AG09309 (cell line): ENCODE data around the gene GARRE1.
A peak's percentile ranks its signal among the peaks of the same experiment; 100 is the strongest.

Experiments used
- DNase-seq: peaks from one replicate; pipeline ENCODE4 v3.0.0-alpha.2; 2010; ENCODE audit warnings: low read depth
- H3K4me3 ChIP-seq: 2 replicates; pipeline ENCODE4 v1.5.1; 2011; ENCODE audit warnings: mild to moderate bottlenecking, low read depth, low read length, moderate library complexity; ENCODE audit not compliant: control insufficient read depth
- TF ChIP-seq, protein P1 (sequence below): IDR thresholded peaks from 2 replicates; pipeline ENCODE4 v1.5.1; 2011; ENCODE audit warnings: mild to moderate bottlenecking, low read depth, low read length, inconsistent platforms; ENCODE audit not compliant: insufficient read depth, control insufficient read depth; ENCODE audit errors: missing control alignments

GARRE1 gene

DNA sequence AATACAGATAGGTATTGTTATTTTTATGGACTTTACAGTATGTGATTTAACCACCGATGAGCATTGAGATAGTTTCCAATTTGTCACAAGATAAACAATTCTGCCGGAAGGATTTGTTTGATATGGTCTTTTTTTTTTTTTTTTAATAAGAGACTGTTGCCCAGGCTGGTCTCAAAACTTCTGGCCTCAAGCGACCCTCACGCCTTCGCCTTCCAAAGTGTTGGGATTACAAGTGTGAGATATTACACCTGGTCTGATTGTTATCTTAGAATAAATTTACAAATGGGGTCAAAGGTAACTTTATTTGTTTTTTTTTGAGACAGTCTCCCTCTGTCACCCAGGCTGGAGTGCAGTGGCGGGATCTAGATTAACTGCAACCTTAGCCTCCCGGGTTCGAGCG lies 1.2 kb downstream of the GARRE1 start:
- peak overlapping the region; percentile 97 for H3K4me3 ChIP-seq
- TF ChIP-seq, protein P1, sequence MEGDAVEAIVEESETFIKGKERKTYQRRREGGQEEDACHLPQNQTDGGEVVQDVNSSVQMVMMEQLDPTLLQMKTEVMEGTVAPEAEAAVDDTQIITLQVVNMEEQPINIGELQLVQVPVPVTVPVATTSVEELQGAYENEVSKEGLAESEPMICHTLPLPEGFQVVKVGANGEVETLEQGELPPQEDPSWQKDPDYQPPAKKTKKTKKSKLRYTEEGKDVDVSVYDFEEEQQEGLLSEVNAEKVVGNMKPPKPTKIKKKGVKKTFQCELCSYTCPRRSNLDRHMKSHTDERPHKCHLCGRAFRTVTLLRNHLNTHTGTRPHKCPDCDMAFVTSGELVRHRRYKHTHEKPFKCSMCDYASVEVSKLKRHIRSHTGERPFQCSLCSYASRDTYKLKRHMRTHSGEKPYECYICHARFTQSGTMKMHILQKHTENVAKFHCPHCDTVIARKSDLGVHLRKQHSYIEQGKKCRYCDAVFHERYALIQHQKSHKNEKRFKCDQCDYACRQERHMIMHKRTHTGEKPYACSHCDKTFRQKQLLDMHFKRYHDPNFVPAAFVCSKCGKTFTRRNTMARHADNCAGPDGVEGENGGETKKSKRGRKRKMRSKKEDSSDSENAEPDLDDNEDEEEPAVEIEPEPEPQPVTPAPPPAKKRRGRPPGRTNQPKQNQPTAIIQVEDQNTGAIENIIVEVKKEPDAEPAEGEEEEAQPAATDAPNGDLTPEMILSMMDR, result no peak
- no peak for DNase-seq

DNA sequence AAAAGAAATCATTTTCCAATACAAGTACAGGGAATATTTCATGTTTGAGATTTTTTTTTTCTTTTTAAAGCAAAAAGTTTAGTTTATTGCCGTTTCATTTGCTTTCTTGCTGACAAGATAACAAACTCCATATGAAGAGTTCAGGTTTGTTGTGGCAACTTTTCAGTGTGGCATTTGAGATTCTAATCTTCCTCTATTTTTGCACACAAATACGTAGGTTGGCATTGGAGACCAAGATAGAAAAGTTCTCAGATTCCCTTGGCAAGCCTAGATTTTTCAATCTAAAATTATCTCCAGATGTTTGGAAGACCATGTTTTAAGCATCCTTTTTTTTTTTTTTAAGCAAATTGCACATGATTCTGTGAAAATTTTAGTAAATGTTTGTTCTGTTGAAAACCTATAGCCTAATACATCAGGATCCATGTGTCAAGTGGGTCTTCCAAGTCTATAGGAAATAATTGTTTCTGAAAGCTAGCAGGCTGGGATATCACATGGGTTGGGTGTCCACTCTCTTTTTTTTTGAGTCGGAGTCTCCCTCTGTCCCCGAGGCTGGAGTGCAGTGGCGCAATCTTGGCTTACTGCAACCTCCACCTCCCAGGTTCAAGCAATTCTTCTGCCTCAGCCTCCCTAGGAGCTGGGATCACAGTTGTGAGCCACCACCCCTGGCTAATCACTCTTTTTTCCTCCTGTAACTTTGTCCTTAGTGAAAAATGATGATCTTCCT lies 2.6 kb downstream of the GARRE1 start:
- DNase-seq, result no peak
- H3K4me3 ChIP-seq, result no peak overlapping the region
- TF ChIP-seq, protein P1, result no peak

DNA sequence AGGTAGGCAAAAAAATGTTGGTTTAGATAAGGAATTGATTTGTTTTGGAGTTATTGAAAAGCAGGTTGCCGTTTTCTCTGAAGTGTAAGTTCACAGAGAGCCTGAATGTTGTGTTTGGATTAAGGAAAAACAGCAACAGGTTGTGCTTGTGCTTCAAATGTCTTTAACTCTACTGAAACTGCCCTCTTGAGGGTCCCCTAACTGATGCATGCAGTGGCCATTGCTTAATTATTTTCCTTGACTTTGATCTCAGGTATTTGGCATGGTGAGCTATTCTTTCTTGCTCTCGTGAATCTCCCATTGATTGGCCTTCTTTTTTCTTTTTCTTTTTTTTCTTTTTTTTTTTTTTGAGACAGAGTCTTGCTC lies 3.2 kb downstream of the GARRE1 start:
- H3K4me3 ChIP-seq, result no peak overlapping the region
- no peak for DNase-seq
- TF ChIP-seq, protein P1, result no peak

DNA sequence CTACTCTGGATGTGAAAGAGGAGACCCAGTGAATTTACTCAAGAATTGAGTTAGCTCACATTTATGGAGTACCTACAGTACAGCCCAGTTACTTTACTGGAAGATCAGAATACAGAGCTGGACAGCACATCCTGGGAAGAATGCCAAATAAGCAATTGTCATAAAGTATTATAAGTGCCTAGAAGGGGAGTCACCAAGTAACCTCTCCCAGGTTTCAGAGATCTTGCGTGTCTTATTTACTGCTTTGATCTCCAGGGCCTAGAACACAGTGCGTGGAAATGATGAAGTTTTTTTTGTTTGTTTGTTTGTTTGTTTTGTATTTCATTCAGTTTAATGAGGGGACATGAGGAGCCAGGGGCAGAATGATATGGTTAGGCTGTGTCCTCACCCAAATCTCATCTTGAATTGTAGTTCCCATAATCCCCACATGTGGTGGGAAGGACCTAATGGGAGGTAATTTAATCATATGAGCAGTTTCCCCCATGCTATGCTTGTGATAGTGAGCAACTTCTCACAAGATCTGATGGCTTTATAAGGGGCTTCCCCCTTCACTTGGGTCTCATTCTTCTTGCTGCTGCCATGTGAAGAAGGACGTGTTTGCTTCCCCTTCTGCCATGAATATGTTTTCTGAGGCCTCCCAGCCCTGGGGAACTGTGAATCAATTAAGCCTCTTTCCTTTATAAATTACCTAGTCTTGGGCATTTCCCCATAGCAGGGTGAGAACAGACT lies 5.2 kb downstream of the GARRE1 start:
- no peak overlapping the region for H3K4me3 ChIP-seq
- TF ChIP-seq, protein P1, result no peak
- no peak for DNase-seq

DNA sequence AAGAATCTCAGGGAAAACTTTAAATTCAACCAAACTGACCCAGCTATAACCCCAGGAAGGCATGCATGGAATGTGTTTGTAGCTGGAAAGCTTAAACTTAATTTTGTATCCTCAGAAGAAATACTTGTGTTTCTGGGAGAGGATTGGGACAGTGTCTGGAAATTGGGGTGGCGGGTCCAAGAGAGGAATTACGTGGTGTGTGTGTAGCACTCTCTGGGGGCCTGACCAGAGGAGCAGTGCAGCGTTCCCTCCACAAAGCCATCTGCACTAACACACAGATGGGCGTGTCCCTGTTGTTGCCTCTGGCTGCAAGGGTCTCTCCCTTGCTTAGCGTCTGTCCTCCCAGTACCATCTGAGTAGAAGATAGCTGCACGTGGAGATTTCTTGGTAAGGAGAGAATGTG lies 6.4 kb downstream of the GARRE1 start:
- DNase-seq, result no peak
- TF ChIP-seq, protein P1, result no peak

DNA sequence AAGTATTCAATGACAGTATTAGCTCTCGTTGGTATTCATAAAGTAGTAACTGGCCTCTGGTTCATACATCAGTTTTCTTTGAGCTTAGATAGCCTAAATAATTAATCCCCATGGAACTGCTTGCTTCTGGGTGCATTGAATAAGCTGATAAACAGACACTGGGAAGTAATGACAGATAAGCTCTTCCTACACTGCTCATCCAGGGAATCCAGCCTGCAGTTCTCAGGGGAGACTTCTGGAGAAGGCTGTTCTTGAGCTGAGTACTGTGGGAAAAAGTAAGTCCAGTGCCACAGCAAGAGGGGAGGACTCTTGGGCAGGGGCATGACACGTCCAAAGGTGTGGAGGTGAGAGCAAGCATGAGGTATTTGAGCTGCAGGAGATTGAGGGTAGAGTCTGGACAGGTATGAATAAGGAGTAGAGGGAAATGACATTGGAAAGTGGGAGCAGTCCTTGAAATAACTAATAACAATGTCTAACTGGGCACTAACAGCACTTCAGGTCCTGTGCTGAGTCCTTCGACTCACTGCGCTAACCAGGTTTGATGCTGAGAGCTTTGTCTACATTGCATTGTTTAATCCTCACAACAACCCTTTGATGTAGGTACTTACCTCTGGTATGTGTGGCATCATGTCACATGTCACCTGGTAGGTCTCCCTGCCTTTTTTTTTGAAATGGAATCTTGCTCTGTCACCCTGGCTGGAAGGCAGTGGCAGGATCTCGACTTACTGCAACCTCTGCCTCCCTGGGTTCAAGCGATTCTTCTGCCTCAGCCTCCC lies 7.2 kb downstream of the GARRE1 start:
- DNase-seq, result no peak
- TF ChIP-seq, protein P1, result no peak
- H3K4me3 ChIP-seq, result no peak overlapping the region

More for the DNA sequence above, 6.4 kb downstream of the GARRE1 start:
- H3K4me3 ChIP-seq, result no peak overlapping the region
